HepG2 (cell line): Measurements from ENCODE around the gene CAMSAP2. TPM values are rescaled to one million over a fixed set of nuclear protein-coding genes. Genes with fewer than 3 reads are reported as not detected.

Experiments used
- ARID3A ChIP-seq: IDR thresholded peaks from 2 replicates; pipeline ENCODE4 v1.6.1; 2012; ENCODE audit warnings: low read depth, low read length, improper control_type of control experiment
- GATA4 ChIP-seq: sonication (generic); IDR thresholded peaks from 2 replicates; pipeline ENCODE4 v1.6.1; 2016; ENCODE audit warnings: antibody characterized with exemption, low read depth, borderline replicate concordance
- HNRNPH1 ChIP-seq: fragments of 200-400 bp; formaldehyde crosslinking; optimal IDR thresholded peaks from 2 replicates; pipeline ENCODE3; 2017; ENCODE audit warnings: mild to moderate bottlenecking, low read depth, low read length
- MAF1 ChIP-seq: sonication (generic); formaldehyde crosslinking; IDR thresholded peaks from 2 replicates; pipeline ENCODE4 v1.5.0; 2020; ENCODE audit warnings: missing genetic modification reagents, borderline replicate concordance
- MIER2 ChIP-seq: IDR thresholded peaks from 2 replicates; pipeline ENCODE4 v1.6.1; 2016; ENCODE audit warnings: missing biosample characterization, missing genetic modification reagents
- PBX2 ChIP-seq: IDR thresholded peaks from 2 replicates; pipeline ENCODE4 v1.6.1; 2016; ENCODE audit warnings: control low read depth
- RFX5 ChIP-seq: IDR thresholded peaks from 2 replicates; pipeline ENCODE4 v1.6.1; 2011; ENCODE audit warnings: low read depth, low read length, improper control_type of control experiment
- TFAP4 ChIP-seq: sonication (generic); IDR thresholded peaks from 2 replicates; pipeline ENCODE4 v1.6.1; 2016; ENCODE audit warnings: low read depth, borderline replicate concordance
- ZNF350 ChIP-seq: sonication (generic); formaldehyde crosslinking; IDR thresholded peaks from 2 replicates; pipeline ENCODE4 v1.4.0; 2020; ENCODE audit warnings: mild to moderate bottlenecking, low read depth, missing genetic modification reagents, borderline replicate concordance
- ZNF354B ChIP-seq: sonication (generic); formaldehyde crosslinking; IDR thresholded peaks from 2 replicates; pipeline ENCODE4 v1.8.0; 2022; ENCODE audit warnings: mild to moderate bottlenecking, missing genetic modification reagents
- ZNF7 ChIP-seq: IDR thresholded peaks from 2 replicates; pipeline ENCODE4 v1.6.1; 2016; ENCODE audit warnings: missing biosample characterization, missing genetic modification reagents
- polyA plus RNA-seq, 8 experiments: library from polyadenylated mRNA; depleted of rRNA in 3 of 8; stranded (reverse) in 7 of 8; unstranded in 1 of 8; fragments of >200 nt; fragmentation: Illumina TruSeq in 4 of 8; extraction: Trizol in 4 of 8; gene quantifications; 2 replicates each; pipeline versions ENCODE4 v1.2.1 to v1.2.3, GENCODE V29; 2011 to 2016; ENCODE audit warnings: low read depth in 4 of 8, missing spikeins in 1 of 8, mixed read lengths in 1 of 8; ENCODE audit not compliant: insufficient read depth in 1 of 8
- total RNA-seq, 5 experiments: library from RNA; depleted of rRNA; stranded (reverse); fragments of >200 nt; fragmentation: Illumina TruSeq; extraction: Trizol; gene quantifications; 2 replicates each; pipeline ENCODE4 v1.2.3, GENCODE V29; 2016; ENCODE audit warnings: low read depth in 1 of 5
- TF ChIP-seq, protein P1 (sequence below): sonication (generic); formaldehyde crosslinking; IDR thresholded peaks from 2 replicates; pipeline ENCODE4 v1.4.0; 2020; ENCODE audit warnings: missing genetic modification reagents, borderline replicate concordance
- TF ChIP-seq, protein P2 (sequence below): sonication (generic); formaldehyde crosslinking; IDR thresholded peaks from 2 replicates; pipeline ENCODE4 v1.4.0; 2020; ENCODE audit warnings: missing genetic modification reagents
- TF ChIP-seq, protein P3 (sequence below): sonication (generic); formaldehyde crosslinking; IDR thresholded peaks from 2 replicates; pipeline ENCODE4 v1.4.0; 2020; ENCODE audit warnings: mild to moderate bottlenecking, missing genetic modification reagents

CAMSAP2 gene
- total and polyA plus RNA-seq, 2 of the 13 experiments (the other 11 are each of a cell fraction or from before 2014, with no cell fraction given) = 3.4 to 8.2 TPM

DNA sequence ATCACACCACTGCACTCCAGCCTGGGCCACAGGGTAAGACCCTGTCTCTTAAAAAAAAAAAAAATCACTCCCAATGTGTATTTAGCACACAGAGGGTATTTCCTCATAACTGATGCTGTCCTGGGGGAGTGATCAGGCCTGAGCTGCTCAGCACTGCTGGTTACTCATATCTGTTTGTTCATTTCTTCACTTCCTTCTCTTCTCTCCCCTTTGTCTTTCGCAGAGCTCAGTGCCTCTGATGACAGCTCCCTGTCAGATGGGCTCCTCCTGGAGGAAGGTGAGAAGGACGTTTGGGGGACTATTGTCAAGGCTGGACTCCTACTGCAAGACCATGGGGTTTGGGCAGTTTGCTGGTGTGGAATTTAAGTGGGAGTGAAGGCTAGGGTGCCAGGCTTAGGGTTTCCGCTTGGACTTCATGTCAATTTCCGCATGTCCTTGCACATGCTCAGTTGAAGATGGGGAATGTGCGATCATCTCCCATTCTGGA lies 169.0 kb downstream of the CAMSAP2 start (continued):
- TF ChIP-seq ZNF350 (CRISPR knock-in tag) (0 out of 2 replicates have a peak, but pooled peaks have one; percentile 38), HNRNPH1 (no peak), ZNF7 (no peak), ZNF354B (CRISPR knock-in tag) (no peak), MAF1 (CRISPR knock-in tag) (no peak), TFAP4 (no peak), ARID3A (no peak), MIER2 (CRISPR knock-in tag) (no peak), PBX2 (CRISPR knock-in tag) (no peak), GATA4 (no peak), RFX5 (no peak)
- TF ChIP-seq, protein P1, sequence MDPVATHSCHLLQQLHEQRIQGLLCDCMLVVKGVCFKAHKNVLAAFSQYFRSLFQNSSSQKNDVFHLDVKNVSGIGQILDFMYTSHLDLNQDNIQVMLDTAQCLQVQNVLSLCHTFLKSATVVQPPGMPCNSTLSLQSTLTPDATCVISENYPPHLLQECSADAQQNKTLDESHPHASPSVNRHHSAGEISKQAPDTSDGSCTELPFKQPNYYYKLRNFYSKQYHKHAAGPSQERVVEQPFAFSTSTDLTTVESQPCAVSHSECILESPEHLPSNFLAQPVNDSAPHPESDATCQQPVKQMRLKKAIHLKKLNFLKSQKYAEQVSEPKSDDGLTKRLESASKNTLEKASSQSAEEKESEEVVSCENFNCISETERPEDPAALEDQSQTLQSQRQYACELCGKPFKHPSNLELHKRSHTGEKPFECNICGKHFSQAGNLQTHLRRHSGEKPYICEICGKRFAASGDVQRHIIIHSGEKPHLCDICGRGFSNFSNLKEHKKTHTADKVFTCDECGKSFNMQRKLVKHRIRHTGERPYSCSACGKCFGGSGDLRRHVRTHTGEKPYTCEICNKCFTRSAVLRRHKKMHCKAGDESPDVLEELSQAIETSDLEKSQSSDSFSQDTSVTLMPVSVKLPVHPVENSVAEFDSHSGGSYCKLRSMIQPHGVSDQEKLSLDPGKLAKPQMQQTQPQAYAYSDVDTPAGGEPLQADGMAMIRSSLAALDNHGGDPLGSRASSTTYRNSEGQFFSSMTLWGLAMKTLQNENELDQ = no peak
- TF ChIP-seq, protein P2, sequence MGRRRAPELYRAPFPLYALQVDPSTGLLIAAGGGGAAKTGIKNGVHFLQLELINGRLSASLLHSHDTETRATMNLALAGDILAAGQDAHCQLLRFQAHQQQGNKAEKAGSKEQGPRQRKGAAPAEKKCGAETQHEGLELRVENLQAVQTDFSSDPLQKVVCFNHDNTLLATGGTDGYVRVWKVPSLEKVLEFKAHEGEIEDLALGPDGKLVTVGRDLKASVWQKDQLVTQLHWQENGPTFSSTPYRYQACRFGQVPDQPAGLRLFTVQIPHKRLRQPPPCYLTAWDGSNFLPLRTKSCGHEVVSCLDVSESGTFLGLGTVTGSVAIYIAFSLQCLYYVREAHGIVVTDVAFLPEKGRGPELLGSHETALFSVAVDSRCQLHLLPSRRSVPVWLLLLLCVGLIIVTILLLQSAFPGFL (CRISPR knock-in tag) = no peak
- TF ChIP-seq, protein P3, sequence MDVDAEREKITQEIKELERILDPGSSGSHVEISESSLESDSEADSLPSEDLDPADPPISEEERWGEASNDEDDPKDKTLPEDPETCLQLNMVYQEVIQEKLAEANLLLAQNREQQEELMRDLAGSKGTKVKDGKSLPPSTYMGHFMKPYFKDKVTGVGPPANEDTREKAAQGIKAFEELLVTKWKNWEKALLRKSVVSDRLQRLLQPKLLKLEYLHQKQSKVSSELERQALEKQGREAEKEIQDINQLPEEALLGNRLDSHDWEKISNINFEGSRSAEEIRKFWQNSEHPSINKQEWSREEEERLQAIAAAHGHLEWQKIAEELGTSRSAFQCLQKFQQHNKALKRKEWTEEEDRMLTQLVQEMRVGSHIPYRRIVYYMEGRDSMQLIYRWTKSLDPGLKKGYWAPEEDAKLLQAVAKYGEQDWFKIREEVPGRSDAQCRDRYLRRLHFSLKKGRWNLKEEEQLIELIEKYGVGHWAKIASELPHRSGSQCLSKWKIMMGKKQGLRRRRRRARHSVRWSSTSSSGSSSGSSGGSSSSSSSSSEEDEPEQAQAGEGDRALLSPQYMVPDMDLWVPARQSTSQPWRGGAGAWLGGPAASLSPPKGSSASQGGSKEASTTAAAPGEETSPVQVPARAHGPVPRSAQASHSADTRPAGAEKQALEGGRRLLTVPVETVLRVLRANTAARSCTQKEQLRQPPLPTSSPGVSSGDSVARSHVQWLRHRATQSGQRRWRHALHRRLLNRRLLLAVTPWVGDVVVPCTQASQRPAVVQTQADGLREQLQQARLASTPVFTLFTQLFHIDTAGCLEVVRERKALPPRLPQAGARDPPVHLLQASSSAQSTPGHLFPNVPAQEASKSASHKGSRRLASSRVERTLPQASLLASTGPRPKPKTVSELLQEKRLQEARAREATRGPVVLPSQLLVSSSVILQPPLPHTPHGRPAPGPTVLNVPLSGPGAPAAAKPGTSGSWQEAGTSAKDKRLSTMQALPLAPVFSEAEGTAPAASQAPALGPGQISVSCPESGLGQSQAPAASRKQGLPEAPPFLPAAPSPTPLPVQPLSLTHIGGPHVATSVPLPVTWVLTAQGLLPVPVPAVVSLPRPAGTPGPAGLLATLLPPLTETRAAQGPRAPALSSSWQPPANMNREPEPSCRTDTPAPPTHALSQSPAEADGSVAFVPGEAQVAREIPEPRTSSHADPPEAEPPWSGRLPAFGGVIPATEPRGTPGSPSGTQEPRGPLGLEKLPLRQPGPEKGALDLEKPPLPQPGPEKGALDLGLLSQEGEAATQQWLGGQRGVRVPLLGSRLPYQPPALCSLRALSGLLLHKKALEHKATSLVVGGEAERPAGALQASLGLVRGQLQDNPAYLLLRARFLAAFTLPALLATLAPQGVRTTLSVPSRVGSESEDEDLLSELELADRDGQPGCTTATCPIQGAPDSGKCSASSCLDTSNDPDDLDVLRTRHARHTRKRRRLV (CRISPR knock-in tag) = no peak
